ENCODE data around the gene EXOSC3.

The EXOSC3 gene

DNA sequence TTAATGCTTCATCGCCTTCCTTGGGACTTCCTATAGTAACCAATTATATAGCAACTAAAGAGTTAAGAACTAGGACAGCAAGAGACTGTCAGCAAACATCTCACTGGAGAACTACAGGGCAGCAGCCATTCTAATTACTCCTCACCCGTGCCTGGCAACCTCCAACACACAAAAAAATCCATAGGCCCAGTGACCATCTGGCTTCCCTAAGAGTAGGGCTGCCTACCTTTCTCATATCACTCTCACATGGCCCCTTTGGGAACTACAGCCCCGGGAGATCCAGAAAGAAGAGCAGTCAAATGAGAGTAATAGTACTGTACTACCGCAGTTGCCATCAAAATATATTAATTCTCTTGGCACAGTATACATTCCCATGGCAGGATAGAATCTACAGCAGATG, 21.4 kb upstream of the EXOSC3 start:
- no peak for DNase-seq (ENCODE audit: extremely low read depth, low read depth)
- TF ChIP-seq, protein P1, sequence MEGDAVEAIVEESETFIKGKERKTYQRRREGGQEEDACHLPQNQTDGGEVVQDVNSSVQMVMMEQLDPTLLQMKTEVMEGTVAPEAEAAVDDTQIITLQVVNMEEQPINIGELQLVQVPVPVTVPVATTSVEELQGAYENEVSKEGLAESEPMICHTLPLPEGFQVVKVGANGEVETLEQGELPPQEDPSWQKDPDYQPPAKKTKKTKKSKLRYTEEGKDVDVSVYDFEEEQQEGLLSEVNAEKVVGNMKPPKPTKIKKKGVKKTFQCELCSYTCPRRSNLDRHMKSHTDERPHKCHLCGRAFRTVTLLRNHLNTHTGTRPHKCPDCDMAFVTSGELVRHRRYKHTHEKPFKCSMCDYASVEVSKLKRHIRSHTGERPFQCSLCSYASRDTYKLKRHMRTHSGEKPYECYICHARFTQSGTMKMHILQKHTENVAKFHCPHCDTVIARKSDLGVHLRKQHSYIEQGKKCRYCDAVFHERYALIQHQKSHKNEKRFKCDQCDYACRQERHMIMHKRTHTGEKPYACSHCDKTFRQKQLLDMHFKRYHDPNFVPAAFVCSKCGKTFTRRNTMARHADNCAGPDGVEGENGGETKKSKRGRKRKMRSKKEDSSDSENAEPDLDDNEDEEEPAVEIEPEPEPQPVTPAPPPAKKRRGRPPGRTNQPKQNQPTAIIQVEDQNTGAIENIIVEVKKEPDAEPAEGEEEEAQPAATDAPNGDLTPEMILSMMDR (IDR thresholded peaks at IDR 0.05; ENCODE audit: low read depth, low read length), result no peak

DNA sequence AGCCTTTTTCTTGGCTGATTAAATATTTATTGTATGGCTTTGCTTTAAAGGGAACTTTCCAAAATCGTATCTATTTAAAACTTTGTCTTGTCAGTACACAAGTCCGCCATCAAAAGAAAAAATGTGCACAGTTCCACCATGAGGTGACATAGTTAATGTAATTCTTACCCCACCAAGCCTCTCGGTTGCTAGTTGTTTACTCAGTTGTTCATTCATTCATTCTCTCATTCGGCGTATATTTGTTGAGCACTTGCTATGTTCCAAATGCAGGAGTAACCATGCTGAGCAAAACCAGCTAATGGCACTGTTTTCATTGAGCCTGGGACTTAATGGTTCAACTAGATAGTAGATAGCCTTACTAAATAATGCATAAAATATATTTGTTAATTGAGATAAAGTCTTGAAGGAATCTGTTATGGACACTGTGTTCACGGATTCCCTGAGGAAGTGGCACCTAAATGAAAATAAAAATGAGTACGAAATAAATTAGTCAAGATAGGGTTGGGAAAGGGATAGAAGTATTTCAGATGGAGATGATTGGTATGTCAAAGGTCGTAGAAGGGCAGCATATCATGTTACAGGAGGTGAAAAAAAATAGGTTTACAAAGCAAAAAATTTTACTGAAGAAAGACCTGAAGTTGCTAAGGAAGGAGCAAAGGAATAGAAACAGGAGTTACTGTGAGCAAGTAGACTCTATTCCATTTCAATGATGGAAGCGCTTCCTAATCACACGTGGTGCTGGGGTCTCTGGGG, 17.3 kb upstream of the EXOSC3 start:
- no peak for DNase-seq (ENCODE audit: extremely low read depth, low read depth)
- TF ChIP-seq, protein P1 (IDR thresholded peaks at IDR 0.05; ENCODE audit: low read depth, low read length), result no peak

DNA sequence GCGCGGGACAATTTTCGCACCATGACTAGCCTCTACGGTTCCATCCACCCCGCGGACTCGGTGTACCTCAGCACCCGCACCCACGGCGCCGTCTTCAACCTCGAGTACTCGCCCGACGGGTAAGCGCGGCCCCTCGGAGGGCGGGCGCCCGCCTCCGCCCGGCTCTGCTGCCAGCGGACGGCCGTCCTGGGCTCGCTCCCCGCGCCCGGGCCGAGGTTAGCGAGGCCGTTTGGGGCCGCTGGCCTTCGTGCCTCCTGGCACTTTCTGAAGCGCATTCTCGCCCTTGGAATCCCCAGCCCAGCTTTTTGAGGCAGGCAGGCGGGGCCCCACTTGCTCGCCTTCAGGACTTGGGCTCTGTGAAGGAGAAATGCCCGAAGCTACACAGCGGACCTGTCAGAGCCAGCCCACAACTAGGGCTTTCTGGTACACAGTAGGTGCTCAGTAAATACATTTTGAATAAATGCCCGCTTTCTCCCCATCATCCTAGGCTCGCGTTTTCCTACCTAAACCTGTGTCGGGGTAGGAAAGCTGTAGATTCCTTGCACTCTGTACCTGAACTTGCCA, 16.5 kb upstream of the EXOSC3 start:
- TF ChIP-seq, protein P1 (IDR thresholded peaks at IDR 0.05; ENCODE audit: low read depth, low read length), result no peak
- no peak for DNase-seq (ENCODE audit: extremely low read depth, low read depth)

DNA sequence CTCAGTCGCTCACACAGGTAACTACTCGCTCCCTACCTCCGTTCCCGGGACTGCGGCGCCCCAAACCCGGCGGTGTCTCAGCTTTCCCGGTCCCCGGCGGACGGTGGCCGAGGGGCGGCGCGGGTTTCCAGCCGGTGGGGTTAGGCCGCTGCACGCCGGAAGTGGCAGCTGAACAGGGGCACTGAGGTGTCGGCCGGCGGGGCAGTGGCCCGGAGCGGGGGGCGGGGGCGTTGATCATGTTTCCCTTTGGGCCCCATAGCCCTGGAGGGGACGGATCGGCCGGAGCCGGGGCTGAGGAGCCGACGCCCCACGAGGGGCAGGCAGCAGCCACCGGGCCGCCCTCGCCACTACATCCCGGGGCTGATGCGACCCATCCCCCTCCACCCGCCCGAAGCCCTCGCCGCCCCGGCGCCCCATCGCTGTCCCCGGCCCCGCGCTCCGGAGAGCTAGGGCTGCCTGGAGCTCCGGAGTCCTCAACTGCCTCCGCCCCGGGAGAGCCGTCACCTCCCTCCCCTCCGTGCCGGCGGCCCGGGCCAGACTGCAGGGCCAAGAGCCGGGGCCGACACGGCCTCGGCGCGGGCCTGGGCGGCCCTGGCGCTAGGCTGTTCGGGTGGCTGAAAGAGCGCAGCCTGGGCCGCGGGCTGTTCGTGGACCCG, 15.9 kb upstream of the EXOSC3 start, which contains the start of gene DCAF10:
Gene DCAF10, plus strand, starts transcription at position 167 of the 656 bp plus-strand sequence. Its CDS starts 70 bp downstream, at position 237.
- TF ChIP-seq, protein P1 (IDR thresholded peaks at IDR 0.05; ENCODE audit: low read depth, low read length), result no peak
- DNase-seq (ENCODE audit: extremely low read depth, low read depth), result peak; percentile 63

DNA sequence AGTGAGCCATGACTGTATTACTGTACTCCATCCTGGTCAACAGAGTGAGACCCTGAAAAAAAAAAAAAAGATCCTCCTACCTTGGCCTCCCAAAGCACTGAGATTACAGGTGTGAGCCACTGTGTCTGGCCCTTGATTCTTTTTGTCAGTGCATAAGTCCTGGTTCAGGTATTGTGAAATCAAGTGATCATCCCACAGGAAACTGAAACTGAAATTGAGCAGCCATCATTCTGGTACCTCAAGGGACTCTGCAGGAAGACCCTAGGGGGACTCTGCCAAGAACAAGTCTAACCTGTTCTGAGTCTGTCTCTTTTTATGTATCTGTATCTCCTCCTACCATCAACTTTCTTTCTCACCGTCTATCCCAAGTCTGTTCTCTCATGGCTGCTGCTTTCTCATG, 13.8 kb upstream of the EXOSC3 start:
- TF ChIP-seq, protein P1 (IDR thresholded peaks at IDR 0.05; ENCODE audit: low read depth, low read length), result no peak
- no peak for DNase-seq (ENCODE audit: extremely low read depth, low read depth)

DNA sequence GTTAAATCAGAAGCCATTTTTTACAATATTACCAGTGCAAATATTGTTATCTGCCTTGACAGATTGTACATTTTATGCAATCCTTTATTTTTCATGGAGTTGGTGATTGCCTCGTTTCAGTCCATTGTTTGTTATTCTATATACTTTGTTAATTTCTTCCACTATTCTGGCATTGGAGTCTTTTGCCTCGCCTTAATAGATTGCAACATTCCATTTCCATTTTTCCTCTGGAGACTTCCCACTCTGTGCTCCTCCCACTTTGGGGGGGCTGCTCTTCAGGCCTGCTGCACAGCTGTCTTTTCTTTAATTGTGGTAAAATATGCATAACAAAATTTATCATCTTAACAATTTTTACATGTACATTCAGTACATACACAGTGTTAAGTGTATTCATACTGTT, 11.4 kb upstream of the EXOSC3 start:
- TF ChIP-seq, protein P1 (IDR thresholded peaks at IDR 0.05; ENCODE audit: low read depth, low read length), result no peak
- DNase-seq (ENCODE audit: extremely low read depth, low read depth), result no peak

DNA sequence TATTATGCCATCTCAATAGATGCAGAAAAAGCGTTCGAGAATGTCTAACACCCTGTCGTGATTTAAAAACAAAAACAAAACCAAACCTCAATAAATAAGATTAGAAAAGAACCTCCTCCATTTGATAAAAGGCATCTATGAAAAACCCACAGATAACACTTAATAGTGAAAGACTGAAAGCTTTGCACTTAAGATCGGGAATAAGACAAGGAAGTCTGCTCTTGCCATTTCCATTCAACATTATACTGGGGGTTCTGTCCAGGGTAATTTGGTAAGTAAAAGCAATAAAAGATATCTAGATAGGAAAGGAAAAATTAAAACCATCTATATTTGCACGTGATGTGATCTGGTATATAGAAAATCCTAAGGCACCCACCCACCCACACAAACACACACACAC, 7.3 kb upstream of the EXOSC3 start:
- TF ChIP-seq, protein P1 (IDR thresholded peaks at IDR 0.05; ENCODE audit: low read depth, low read length), result no peak
- DNase-seq (ENCODE audit: extremely low read depth, low read depth), result no peak
